Activated CD4-positive, CD25-positive, alpha-beta regulatory T cell treated with anti-CD3 and anti-CD28 coated beads, Interleukin-2, amount 50 U/mL, for 72 hours (primary cell): ENCODE data around the gene RBM41.
A peak's percentile ranks its signal among the peaks of the same experiment; 100 is the strongest.
"Not testable (repeated sequence)": the region's sequence is repeated elsewhere in the genome, so short reads cannot be mapped to it uniquely, and the experiment has no call there.

Experiments
- DNase-seq: peaks from one replicate; pipeline ENCODE4 v3.0.0; 2021

Gene RBM41

DNA sequence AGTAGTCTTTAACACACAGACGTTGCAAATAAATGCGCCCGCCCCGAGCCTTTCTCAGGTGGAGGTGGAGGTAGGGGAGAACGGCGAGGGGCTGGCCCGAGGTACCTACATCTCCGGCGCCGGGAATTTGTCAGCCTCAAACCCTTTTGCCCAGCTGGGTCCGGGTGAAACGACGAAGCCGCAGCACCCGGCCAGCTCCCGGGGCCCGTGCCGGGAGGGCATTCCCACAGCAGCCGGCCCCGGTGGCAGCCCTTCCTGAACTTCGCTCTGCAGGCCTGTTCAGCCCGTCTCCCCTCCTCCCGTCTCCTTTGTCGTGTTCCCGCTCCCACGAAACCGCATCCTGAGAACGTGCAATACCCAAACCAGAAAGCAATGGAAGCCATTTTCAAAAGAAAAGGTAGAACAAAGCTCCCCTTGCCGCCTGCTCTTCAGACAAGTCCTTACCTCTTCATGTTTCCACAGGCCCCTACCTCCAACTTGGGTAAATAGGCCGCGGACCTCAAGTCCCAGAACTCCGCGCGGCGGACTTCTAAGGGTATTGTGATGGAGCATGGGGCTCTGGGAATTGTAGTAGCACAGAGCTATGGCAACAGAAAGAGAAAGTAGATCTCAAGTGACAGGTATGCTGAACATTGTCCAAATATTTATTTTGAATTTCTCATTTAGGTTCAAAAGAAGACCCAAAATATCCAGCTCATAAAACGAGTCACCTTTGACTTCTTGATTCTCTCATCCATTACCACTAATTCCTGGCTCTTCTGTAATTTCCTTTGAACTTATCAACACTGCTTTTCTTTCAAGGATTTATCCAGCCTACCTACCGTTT is at the start of gene RBM41:
RBM41 (minus strand) TSS at position 501 of the 826 bp plus-strand sequence; CDS start at position 452, 49 bp downstream.
- DNase-seq = peak; percentile 52

GRCh38 chrX:107168257-107168656 is 49.6 kb upstream of the RBM41 start:
- DNase-seq = no peak

GRCh38 chrX:107167163-107167921 is 48.7 kb upstream of the RBM41 start:
- DNase-seq = no peak

DNA sequence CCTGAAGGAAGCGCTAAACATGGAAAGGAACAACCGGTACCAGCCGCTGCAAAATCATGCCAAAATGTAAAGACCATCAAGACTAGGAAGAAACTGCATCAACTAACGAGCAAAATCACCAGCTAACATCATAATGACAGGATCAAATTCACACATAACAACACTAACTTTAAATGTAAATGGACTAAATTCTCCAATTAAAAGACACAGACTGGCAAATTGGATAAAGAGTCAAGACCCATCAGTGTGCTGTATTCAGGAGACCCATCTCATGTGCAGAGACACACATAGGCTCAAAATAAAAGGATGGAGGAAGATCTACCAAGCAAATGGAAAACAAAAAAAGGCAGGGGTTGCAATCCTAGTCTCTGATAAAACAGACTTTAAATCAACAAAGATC is 39.0 kb upstream of the RBM41 start:
- DNase-seq = not testable (repeated sequence)

- not testable (repeated sequence) for DNase-seq
Measured at GRCh38 chrX:107155621-107156430, 37.2 kb upstream of the RBM41 start.

- no peak for DNase-seq
Measured at GRCh38 chrX:107154787-107155620, 36.4 kb upstream of the RBM41 start.

DNA sequence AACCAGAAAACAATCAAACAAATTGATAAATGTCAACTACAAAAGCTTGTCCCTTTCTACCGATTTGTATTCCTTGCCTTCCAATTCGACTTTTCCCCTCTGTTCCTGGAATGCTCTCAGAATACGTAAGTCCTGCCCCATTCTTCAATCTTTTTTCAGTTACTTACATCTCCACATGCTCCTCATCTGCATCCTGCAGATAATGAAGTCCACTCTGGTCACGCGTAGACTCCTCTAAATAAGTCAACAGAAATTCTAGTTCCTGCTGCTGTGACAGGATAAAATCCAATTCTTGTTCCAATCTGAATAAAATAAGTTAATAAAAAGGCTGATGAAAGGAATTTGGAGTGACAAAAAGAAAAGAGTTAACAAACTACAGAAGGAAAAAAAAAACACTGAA is 34.4 kb upstream of the RBM41 start:
- no peak for DNase-seq

DNA sequence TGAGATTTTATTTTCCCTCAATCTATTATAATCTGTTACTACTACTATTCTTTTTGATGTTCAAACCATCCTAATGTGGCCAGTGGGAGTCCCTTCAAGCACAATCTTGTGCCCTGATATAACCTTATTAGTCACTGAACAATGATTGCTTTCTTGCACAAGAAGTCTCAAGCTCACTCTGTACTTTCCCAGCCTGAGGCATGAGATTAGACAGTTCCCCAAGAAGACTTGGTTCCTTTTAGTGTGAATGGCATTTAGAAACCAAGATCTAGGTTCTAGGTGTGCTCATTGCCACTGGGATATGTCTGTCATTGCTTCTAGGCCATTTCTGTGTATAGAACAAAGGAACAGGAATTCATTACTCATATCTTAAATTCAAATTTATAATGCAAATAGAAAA is 28.0 kb upstream of the RBM41 start:
- DNase-seq = no peak

DNA sequence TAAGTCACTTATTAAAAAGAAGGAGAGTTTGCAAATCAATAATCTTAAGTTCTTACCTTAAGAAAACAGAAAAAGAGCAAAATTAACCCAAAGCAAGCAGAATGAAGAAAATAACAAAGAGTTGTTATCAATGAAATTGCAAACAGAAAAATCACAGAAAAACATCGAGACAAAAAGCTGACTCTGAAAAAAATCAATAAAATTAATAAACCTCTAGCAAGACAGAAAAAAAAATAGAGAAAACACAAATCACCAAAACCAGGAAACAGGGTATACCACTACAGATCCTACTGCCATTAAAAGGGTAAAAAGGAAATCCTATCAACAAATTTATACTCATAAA is 17.3 kb upstream of the RBM41 start:
- DNase-seq = no peak

DNA sequence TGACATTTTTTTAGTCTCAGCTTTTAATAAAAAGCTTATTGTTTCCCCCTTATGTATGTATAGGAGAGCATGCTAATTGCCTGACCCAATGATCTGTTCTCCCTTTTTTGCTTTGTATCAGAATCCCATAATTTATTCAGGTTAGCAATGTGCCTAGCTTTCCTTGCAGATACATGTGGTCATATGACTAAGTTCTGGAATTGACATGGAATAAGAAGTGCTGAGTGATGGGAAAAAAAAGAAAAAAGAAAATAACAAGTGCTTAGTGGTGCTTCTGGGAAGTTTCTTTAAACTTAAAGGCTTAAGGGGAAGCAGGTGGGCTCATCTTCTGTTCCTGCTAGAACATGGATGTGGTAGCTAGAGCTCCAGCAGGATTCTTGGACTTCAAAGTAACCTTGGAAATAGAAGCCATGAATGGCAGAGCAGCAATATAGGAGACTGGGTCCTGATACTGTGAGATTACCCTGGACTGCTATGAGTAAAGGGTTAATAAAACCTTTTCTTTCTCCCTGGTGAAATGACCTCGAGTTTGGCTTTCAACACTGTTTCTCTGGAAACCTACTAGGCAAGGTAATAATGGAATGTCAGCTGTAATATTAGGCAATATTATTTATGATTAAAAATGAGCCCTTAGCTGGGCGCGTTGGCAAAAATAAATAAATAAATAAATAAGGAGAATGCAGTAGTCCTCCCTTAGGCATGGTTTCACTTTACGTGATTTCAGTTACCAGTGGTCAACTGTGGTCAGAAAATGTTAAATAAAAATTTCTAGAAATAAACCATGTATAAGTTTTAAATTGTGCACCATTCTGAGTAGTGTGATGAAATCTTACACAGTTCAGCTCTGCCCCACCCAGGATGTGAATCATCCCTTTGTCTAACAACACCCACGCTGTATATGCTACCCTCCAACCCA is 16.7 kb upstream of the RBM41 start:
- DNase-seq = no peak

GRCh38 chrX:107123750-107124149 is 5.1 kb upstream of the RBM41 start:
- no peak for DNase-seq

GRCh38 chrX:107119283-107119682 is 661 bp upstream of the RBM41 start:
- DNase-seq = no peak

DNA sequence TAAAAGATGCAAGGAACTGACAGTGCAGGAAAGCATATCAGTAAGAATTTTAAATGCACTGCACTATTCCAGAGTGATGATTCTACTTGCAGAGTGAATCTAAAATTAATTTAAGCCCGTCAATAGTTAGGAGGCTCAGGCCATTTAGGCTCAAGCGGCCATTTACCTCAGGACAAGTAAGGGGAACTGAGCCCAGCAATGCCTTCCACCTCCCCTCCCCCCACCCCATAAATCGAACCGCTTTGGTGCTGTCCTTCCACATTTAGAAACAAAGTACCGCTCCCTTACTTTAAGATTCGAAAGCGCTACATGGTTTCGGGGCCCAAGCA is 665 bp downstream of the RBM41 start:
- DNase-seq = no peak

DNA sequence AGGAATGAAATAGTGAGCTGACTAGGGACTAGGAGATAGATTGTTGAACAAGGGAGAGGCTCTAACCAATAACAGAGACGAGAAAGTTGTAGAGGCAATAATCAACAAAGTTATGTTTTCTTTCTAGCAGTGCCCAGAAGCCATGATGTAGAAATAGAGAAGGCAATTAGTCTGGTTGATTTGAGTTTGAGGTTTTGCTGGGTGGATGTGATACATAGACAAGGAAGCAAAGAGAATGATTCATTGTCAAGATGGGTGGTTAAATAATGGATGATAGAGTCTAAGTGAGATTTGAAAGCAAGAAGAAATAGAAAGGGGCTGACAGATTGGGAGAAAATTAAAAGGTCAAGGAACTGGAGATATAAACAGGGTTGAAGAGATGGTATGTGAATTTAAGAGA is 11.2 kb downstream of the RBM41 start:
- no peak for DNase-seq

- no peak for DNase-seq
Measured at GRCh38 chrX:107102980-107103379, 15.6 kb downstream of the RBM41 start.

- no peak for DNase-seq
Measured at GRCh38 chrX:107076158-107076557, 42.5 kb downstream of the RBM41 start.

DNA sequence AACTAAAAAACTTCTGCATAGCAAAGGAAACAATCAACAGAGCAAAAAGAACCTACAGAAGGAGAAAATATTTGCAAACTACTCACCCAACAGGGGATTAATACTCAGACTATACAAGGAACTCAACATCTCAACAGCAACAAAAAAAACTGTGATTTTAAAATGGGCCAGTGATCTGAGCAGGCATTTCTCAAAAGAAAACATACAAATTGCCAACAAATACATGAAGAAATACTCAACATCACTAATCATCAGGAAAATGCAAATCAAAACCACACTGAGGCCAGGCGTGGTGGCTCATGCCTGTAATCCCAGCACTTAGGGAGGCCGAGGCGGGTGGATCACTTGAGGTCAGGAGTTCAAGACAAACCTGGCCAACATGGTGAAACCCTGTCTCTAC is 60.9 kb downstream of the RBM41 start:
- DNase-seq = not testable (repeated sequence)

DNA sequence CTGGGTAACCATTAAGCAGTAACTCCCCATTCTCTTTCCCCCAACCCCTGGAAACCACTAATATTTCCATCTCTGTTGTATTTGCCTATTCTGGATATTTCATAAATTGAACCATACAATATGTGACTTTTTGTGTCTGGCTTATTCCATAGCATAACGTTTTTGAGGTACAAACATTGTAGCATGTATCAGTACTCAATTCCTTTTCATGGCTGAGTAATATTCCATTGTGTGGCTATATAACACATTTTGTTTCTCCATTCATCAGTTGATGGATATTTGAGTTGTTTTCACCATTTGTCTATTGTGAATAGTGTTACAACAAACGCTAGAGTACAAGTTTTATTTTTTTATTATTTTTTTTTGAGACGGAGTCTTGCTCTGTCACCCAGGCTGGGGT is 63.6 kb downstream of the RBM41 start:
- no peak for DNase-seq

- DNase-seq = no peak
Measured at GRCh38 chrX:107050195-107050709, 68.4 kb downstream of the RBM41 start.

GRCh38 chrX:107047622-107048021 is 71.0 kb downstream of the RBM41 start:
- DNase-seq = no peak

- no peak for DNase-seq
Measured at GRCh38 chrX:107029752-107030151, 88.9 kb downstream of the RBM41 start.
